Measurements from ENCODE around the gene F12.

The F12 gene

DNA sequence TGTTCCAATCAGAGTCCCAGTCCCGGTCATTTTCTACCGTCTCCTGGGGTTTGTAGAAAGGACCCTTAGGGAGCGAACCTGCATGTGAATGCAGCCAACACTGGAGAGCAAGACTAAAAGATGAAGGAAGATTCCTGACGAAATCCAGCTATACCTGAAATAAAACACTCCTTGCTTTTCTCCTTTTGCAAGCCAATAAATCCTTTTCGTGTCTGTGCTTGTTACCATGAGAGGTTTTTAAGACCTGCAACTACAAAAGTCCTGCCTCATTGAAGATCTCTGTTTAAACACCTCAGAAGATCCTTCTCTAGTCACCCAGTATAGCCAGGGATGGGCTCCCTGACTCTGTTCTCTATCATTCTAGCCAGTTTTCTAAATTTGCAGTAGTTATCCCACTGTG lies 35.2 kb downstream of the F12 start:
- H3K27me3 ChIP-seq (ENCODE audit: insufficient read depth, low read depth), result no peaks in the 10 kb centered on the region
- no peak overlapping the region for H3K27ac ChIP-seq
- TF ChIP-seq, protein P1, sequence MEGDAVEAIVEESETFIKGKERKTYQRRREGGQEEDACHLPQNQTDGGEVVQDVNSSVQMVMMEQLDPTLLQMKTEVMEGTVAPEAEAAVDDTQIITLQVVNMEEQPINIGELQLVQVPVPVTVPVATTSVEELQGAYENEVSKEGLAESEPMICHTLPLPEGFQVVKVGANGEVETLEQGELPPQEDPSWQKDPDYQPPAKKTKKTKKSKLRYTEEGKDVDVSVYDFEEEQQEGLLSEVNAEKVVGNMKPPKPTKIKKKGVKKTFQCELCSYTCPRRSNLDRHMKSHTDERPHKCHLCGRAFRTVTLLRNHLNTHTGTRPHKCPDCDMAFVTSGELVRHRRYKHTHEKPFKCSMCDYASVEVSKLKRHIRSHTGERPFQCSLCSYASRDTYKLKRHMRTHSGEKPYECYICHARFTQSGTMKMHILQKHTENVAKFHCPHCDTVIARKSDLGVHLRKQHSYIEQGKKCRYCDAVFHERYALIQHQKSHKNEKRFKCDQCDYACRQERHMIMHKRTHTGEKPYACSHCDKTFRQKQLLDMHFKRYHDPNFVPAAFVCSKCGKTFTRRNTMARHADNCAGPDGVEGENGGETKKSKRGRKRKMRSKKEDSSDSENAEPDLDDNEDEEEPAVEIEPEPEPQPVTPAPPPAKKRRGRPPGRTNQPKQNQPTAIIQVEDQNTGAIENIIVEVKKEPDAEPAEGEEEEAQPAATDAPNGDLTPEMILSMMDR (conservative IDR thresholded peaks at IDR 0.05; ENCODE audit: low read depth, low read length), result no peak
- no peaks in the 10 kb centered on the region for H3K79me2 ChIP-seq (ENCODE audit: insufficient read depth, low read depth)
- peaks cover 12% of the 10 kb centered on the region for H3K4me1 ChIP-seq (ENCODE audit: low read depth, poor library complexity, severe bottlenecking)
- H4K20me1 ChIP-seq (ENCODE audit: insufficient read depth), result no peaks in the 10 kb centered on the region
- H3K4me3 ChIP-seq (IDR thresholded peaks at IDR 0.05; ENCODE audit: insufficient read depth, low read depth, low read length), result no peak overlapping the region
- H3K9ac ChIP-seq, result no peak overlapping the region
- H3K4me2 ChIP-seq, result no peak overlapping the region
- H2AFZ ChIP-seq (ENCODE audit: low read depth), result no peak overlapping the region
- H3K36me3 ChIP-seq (ENCODE audit: insufficient read depth), result no peaks in the 10 kb centered on the region

DNA sequence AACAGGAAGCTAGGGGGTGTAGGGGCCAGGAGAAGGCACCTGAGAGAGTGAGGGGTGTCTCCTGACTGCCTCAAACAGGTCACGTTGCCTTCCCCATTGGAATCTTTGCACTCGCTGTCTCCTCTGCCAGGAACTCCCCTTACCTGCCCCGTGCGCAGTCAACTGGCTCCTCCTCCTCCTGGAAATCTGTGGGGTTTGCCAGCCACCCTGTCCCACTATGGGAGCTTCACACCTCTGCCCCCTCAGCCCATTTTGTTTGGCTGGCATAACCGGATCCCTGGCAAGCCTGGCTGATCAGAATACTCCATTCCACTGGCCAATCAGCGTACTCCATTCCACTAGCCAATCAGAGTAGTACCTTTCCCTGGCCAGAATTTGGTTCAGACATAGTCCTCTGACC lies 35.6 kb downstream of the F12 start:
- no peak overlapping the region for H2AFZ ChIP-seq (ENCODE audit: low read depth)
- H3K4me3 ChIP-seq (IDR thresholded peaks at IDR 0.05; ENCODE audit: insufficient read depth, low read depth, low read length), result no peak overlapping the region
- H3K4me2 ChIP-seq, result no peak overlapping the region
- H3K36me3 ChIP-seq (ENCODE audit: insufficient read depth), result no peaks in the 10 kb centered on the region
- no peak overlapping the region for H3K9ac ChIP-seq
- H3K79me2 ChIP-seq (ENCODE audit: insufficient read depth, low read depth), result no peaks in the 10 kb centered on the region
- peaks cover 16% of the 10 kb centered on the region for H3K4me1 ChIP-seq (ENCODE audit: low read depth, poor library complexity, severe bottlenecking)
- H4K20me1 ChIP-seq (ENCODE audit: insufficient read depth), result no peaks in the 10 kb centered on the region
- TF ChIP-seq, protein P1 (conservative IDR thresholded peaks at IDR 0.05; ENCODE audit: low read depth, low read length), result no peak
- no peaks in the 10 kb centered on the region for H3K27me3 ChIP-seq (ENCODE audit: insufficient read depth, low read depth)
- no peak overlapping the region for H3K27ac ChIP-seq

DNA sequence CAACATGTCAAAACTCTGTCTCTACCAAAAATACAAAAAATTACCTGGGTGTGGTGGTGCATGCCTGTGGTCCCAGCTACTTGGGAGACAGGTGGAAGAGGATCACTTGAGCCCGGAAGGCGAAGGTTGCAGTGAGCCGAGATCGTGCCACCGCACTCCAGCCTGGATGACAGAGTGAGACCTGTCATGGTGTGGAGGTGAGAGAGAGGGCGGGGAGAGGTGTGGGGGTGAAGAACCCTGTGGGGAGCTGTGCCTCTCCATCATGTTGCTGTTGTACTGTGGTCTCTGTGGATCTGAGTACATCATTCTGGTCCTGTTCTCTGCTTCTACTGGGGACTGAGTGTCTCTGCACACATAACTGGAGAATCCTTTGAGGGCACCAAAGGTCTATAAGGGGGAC lies 36.5 kb downstream of the F12 start:
- Histone ChIP-seq H3K4me2 (no peak overlapping the region), H3K36me3 (ENCODE audit: insufficient read depth) (no peaks in the 10 kb centered on the region), H2AFZ (ENCODE audit: low read depth) (no peak overlapping the region), H3K79me2 (ENCODE audit: insufficient read depth, low read depth) (no peaks in the 10 kb centered on the region), H3K4me1 (ENCODE audit: low read depth, poor library complexity, severe bottlenecking) (peaks cover 16% of the 10 kb centered on the region), H4K20me1 (ENCODE audit: insufficient read depth) (no peaks in the 10 kb centered on the region), H3K4me3 (IDR thresholded peaks at IDR 0.05; ENCODE audit: insufficient read depth, low read depth, low read length) (no peak overlapping the region), H3K27ac (no peak overlapping the region), H3K27me3 (ENCODE audit: insufficient read depth, low read depth) (no peaks in the 10 kb centered on the region), H3K9ac (no peak overlapping the region)
- TF ChIP-seq, protein P1 (conservative IDR thresholded peaks at IDR 0.05; ENCODE audit: low read depth, low read length), result no peak

DNA sequence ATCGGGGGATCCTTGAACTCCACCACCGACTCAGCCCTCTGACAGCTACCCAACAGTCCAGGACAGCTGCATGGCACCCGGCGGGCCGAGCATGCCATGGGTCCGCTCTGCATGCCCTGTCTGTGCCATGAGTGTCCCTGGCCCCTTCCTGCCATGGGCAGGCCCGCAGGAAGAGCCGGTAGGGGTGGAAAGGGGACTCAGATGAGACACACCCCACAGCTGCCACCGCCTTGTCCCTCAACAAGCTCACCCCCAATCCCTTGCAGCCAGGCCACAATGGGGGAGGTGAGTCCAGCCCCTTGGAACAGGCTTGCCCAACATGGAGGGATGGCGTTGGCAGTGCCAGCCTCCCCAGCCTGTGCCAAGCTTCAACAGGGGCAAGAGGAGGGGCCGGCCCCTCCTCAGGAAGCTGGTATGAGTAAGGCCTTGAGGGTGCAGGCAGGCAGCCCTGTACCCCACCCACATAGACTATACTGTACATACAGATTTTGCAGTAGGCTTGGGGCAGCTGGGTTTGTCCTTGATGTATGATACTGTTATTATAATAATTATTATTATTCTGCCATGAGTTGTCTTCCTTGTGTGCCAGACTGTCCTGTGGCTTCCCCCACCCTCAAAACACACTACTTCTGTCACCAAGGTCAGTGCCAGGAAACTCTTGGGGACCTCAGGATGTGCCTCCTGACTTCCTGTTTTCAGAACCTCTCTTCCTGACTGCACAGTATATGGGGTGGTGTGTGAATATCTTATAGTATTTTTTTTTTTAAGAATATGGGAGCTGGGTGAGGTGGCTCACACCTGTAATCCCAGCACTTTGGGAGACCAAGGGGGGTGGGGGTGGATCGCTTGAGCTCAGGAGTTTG lies 37.1 kb downstream of the F12 start:
- no peak overlapping the region for H3K27ac ChIP-seq
- H2AFZ ChIP-seq (ENCODE audit: low read depth), result no peak overlapping the region
- no peaks in the 10 kb centered on the region for H3K36me3 ChIP-seq (ENCODE audit: insufficient read depth)
- H4K20me1 ChIP-seq (ENCODE audit: insufficient read depth), result no peaks in the 10 kb centered on the region
- H3K4me2 ChIP-seq, result no peak overlapping the region
- no peaks in the 10 kb centered on the region for H3K79me2 ChIP-seq (ENCODE audit: insufficient read depth, low read depth)
- H3K27me3 ChIP-seq (ENCODE audit: insufficient read depth, low read depth), result no peaks in the 10 kb centered on the region
- H3K4me1 ChIP-seq (ENCODE audit: low read depth, poor library complexity, severe bottlenecking), result peaks cover 16% of the 10 kb centered on the region
- no peak overlapping the region for H3K9ac ChIP-seq
- H3K4me3 ChIP-seq (IDR thresholded peaks at IDR 0.05; ENCODE audit: insufficient read depth, low read depth, low read length), result no peak overlapping the region
- TF ChIP-seq, protein P1 (conservative IDR thresholded peaks at IDR 0.05; ENCODE audit: low read depth, low read length), result no peak

Measured in KMS-11 (cell line).